HCT116 (cell line): Measurements from ENCODE around the gene PRKCH. TPM values are rescaled to one million over a fixed set of nuclear protein-coding genes. Genes with fewer than 3 reads are reported as not detected.

Experiments
- ATAC-seq: fragments of 200-7000 bp; cut with Tn5 transposase; 2 replicates; pipeline ENCODE4 v1.9.1; 2020; ENCODE audit warnings: mild to moderate bottlenecking, moderate library complexity
- BruUV-seq: library from RNA; stranded (reverse); fragments of 400-500 nt; replicated peaks from 2 replicates; lab custom pipeline; 2021; lab: Mats Ljungman, UMichigan
- CTCF ChIA-PET: fragments of 300-600 bp; sonication (Branson Sonifier 250); formaldehyde crosslinking; loops from one replicate; lab custom pipeline; 2021; ENCODE audit warnings: antibody characterized with exemption; lab: Charles Lee
- POLR2A ChIA-PET: fragments of 300-600, 350-600 bp; sonication (Branson Sonifier 250); formaldehyde crosslinking; loops from one replicate; lab custom pipeline; 2021; ENCODE audit warnings: antibody characterized with exemption; lab: Charles Lee
- RAD21 ChIA-PET, 2 experiments: fragments of 300-600 bp; sonication (Branson Sonifier 250); formaldehyde crosslinking; loops; one replicate each; lab custom pipeline; 2023; ENCODE audit warnings: low total read pairs in 2 of 2; ENCODE audit not compliant: uncharacterized antibody in 2 of 2, unreplicated experiment in 2 of 2, low non-redundant PET in 1 of 2; lab: Charles Lee
- DNase-seq: peaks from one replicate; pipeline ENCODE4 v3.0.0-alpha.2; 2010; ENCODE audit warnings: low read depth, low spot score
- H2AFZ ChIP-seq: fragments of 200-600 bp; shearing (Covaris generic), sonication (generic); 2 replicates; pipeline ENCODE4 v1.6.1; 2017; ENCODE audit warnings: low read depth, mixed run types, mixed read lengths, antibody characterized with exemption, low read length; ENCODE audit not compliant: poor library complexity, severe bottlenecking
- H3K27ac ChIP-seq: 2 replicates; pipeline ENCODE4 v1.5.1; 2012; ENCODE audit warnings: low read depth, low read length
- H3K27me3 ChIP-seq: fragments of 200-600 bp; sonication (generic); 2 replicates; pipeline ENCODE4 v1.6.1; 2016; ENCODE audit warnings: mixed run types, low read length, mixed read lengths; ENCODE audit not compliant: insufficient read depth
- H3K36me3 ChIP-seq, 2 experiments: fragments of 200-500 bp in 1 of 2; fragments of 200-600 bp in 1 of 2; sonication (Bioruptor generic) in 1 of 2; sonication (generic) in 1 of 2; 2 replicates each; pipeline versions ENCODE4 v1.5.1 to v1.6.1; 2014 to 2016; ENCODE audit warnings: low read length in 2 of 2, inconsistent platforms in 1 of 2, mixed read lengths in 1 of 2, mixed run types in 1 of 2; ENCODE audit not compliant: insufficient read depth in 2 of 2, control insufficient read depth in 1 of 2
- H3K4me1 ChIP-seq, 2 experiments: fragments of 200-600 bp in 1 of 2; sonication (generic) in 1 of 2; 2 replicates each; pipeline versions ENCODE4 v1.5.1 to v1.6.1; 2012 to 2017; ENCODE audit warnings: low read length in 2 of 2, inconsistent platforms in 1 of 2, mild to moderate bottlenecking in 1 of 2, mixed read lengths in 1 of 2, mixed run types in 1 of 2, moderate library complexity in 1 of 2; ENCODE audit not compliant: insufficient read depth in 2 of 2, control insufficient read depth in 1 of 2
- H3K4me2 ChIP-seq: fragments of 200-600 bp; sonication (generic); 2 replicates; pipeline ENCODE4 v1.6.1; 2017; ENCODE audit warnings: mixed run types, low read length, mixed read lengths
- H3K4me3 ChIP-seq, 2 experiments: fragments of 200-600 bp in 1 of 2; sonication (generic) in 1 of 2; replicated peaks in 1 of 2; 2 replicates each; pipeline ENCODE4 v1.5.1; 2011 to 2016; ENCODE audit warnings: low read length in 2 of 2, control low read depth in 1 of 2, low read depth in 1 of 2, mild to moderate bottlenecking in 1 of 2, mixed read lengths in 1 of 2, mixed run types in 1 of 2
- H3K79me2 ChIP-seq: fragments of 200-600 bp; sonication (generic); 2 replicates; pipeline ENCODE4 v1.6.1; 2017; ENCODE audit warnings: mild to moderate bottlenecking, mixed run types, low read length, moderate library complexity, mixed read lengths; ENCODE audit not compliant: insufficient read depth
- H3K9ac ChIP-seq: fragments of 200-600 bp; sonication (generic); 2 replicates; pipeline ENCODE4 v1.6.1; 2016; ENCODE audit warnings: low read length, mixed read lengths
- H3K9me2 ChIP-seq: fragments of 200-600 bp; sonication (generic), shearing (Covaris generic); 2 replicates; pipeline ENCODE4 v1.6.1; 2017; ENCODE audit warnings: mixed run types, mild to moderate bottlenecking, moderate library complexity; ENCODE audit not compliant: insufficient read depth
- H3K9me3 ChIP-seq, 2 experiments: fragments of 200-500 bp in 1 of 2; fragments of 200-600 bp in 1 of 2; sonication (Bioruptor generic) in 1 of 2; sonication (generic) in 1 of 2; 2 replicates each; pipeline ENCODE4 v1.6.1; 2014 to 2017; ENCODE audit warnings: low read length in 2 of 2, mixed read lengths in 2 of 2, inconsistent platforms in 1 of 2, low read depth in 1 of 2, mild to moderate bottlenecking in 1 of 2, mixed run types in 1 of 2, moderate library complexity in 1 of 2; ENCODE audit not compliant: control insufficient read depth in 1 of 2, insufficient read depth in 1 of 2
- H4K20me1 ChIP-seq: fragments of 200-600 bp; sonication (generic), shearing (Covaris generic); 2 replicates; pipeline ENCODE4 v1.6.1; 2017; ENCODE audit warnings: mixed run types, mild to moderate bottlenecking, moderate library complexity; ENCODE audit not compliant: insufficient read depth
- CEBPB ChIP-seq: IDR thresholded peaks from 2 replicates; pipeline ENCODE4 v1.6.1; 2012; ENCODE audit warnings: low read depth
- EGR1 ChIP-seq: IDR thresholded peaks from 2 replicates; pipeline ENCODE4 v1.6.1; 2012; ENCODE audit warnings: low read depth
- EZH2phosphoT487 ChIP-seq: fragments of 200-600 bp; IDR thresholded peaks from 2 replicates; pipeline ENCODE4 v1.6.1; 2018; ENCODE audit warnings: antibody characterized with exemption, borderline replicate concordance
- FOSL1 ChIP-seq: IDR thresholded peaks from 2 replicates; pipeline ENCODE4 v1.6.1; 2012; ENCODE audit warnings: low read depth
- JUND ChIP-seq: IDR thresholded peaks from 2 replicates; pipeline ENCODE4 v1.6.1; 2012
- POLR2A ChIP-seq: IDR thresholded peaks from 2 replicates; pipeline ENCODE4 v1.7.0; 2011; ENCODE audit warnings: borderline replicate concordance; ENCODE audit not compliant: insufficient read depth, insufficient read length; ENCODE audit errors: extremely low read depth
- RAD21 ChIP-seq: IDR thresholded peaks from 2 replicates; pipeline ENCODE4 v1.6.1; 2012; ENCODE audit warnings: low read depth, mild to moderate bottlenecking
- SIN3A ChIP-seq: IDR thresholded peaks from 2 replicates; pipeline ENCODE4 v1.6.1; 2012; ENCODE audit warnings: low read depth
- SP1 ChIP-seq: IDR thresholded peaks from 2 replicates; pipeline ENCODE4 v1.6.1; 2012; ENCODE audit warnings: low read depth
- SRF ChIP-seq: IDR thresholded peaks from 2 replicates; pipeline ENCODE4 v1.6.1; 2012; ENCODE audit warnings: low read depth
- TCF7L2 ChIP-seq: IDR thresholded peaks from 2 replicates; pipeline ENCODE4 v1.7.0; 2011; ENCODE audit warnings: borderline replicate concordance, inconsistent platforms; ENCODE audit not compliant: insufficient read depth, insufficient read length; ENCODE audit errors: extremely low read depth
- YY1 ChIP-seq: IDR thresholded peaks from 2 replicates; pipeline ENCODE4 v1.6.1; 2011; ENCODE audit warnings: low read length, low read depth, moderate library complexity, mild to moderate bottlenecking; ENCODE audit not compliant: insufficient replicate concordance; ENCODE audit errors: extremely low read depth
- ZNF274 ChIP-seq: fragments of 200-500 bp; sonication (Bioruptor generic); IDR thresholded peaks from 2 replicates; pipeline ENCODE4 v1.6.1; 2014; ENCODE audit warnings: mild to moderate bottlenecking, low read depth, low read length, inconsistent platforms
- intact Hi-C: fragments of 100-400 bp; cut with micrococcal nuclease; formaldehyde crosslinking; loops from 2 replicates; pipeline ENCODE4 v1.10.0; 2022
- total RNA-seq: library from RNA; stranded (reverse); gene quantifications from one replicate; pipeline ENCODE4 v1.2.1, GENCODE V29; 2021; ENCODE audit not compliant: unreplicated experiment
- TF ChIP-seq, protein P1 (sequence below): IDR thresholded peaks from 2 replicates; pipeline ENCODE4 v1.6.1; 2011; ENCODE audit warnings: mild to moderate bottlenecking, low read length, moderate library complexity; ENCODE audit not compliant: insufficient replicate concordance; ENCODE audit errors: extremely low read depth
- TF ChIP-seq, protein P2 (sequence below): IDR thresholded peaks from 2 replicates; pipeline ENCODE4 v1.6.1; 2012

PRKCH gene
- total RNA-seq, 1 experiment from 2014 or later = 16.6 TPM

DNA sequence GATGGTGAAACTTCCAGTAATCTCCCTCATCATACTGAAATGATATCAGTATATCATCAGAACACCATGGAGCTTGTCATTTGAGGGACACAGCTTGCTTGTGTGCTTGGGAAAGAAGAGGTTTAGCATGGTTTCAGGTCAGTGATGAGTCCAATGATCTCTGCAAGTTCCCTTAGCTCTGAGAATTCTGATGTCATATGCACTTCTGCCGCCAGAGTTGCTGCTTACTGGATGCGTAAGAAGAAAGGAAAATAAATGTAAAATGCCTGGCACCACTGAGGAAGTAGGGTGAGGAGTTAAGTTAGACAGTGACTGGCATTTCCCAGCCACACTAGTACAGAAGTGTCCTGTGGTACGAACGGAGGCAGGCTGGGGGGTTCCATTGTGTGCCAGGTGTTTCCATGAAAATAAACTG lies 22.6 kb downstream of the PRKCH start:
- TF ChIP-seq EGR1 (no peak), POLR2A (no peak), CEBPB (no peak)
- TF ChIP-seq, protein P1, sequence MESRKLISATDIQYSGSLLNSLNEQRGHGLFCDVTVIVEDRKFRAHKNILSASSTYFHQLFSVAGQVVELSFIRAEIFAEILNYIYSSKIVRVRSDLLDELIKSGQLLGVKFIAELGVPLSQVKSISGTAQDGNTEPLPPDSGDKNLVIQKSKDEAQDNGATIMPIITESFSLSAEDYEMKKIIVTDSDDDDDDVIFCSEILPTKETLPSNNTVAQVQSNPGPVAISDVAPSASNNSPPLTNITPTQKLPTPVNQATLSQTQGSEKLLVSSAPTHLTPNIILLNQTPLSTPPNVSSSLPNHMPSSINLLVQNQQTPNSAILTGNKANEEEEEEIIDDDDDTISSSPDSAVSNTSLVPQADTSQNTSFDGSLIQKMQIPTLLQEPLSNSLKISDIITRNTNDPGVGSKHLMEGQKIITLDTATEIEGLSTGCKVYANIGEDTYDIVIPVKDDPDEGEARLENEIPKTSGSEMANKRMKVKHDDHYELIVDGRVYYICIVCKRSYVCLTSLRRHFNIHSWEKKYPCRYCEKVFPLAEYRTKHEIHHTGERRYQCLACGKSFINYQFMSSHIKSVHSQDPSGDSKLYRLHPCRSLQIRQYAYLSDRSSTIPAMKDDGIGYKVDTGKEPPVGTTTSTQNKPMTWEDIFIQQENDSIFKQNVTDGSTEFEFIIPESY = no peak
- ATAC-seq (no peak), DNase-seq (no peak)
- CTCF ChIA-PET = no interaction called here
- intact Hi-C loops = no loop called here
- Histone ChIP-seq H2AFZ (no peak overlapping the region), H3K4me3 (no peak overlapping the region), H3K27me3 (no peaks in the 10 kb centered on the region), H3K9me2 (no peaks in the 10 kb centered on the region), H3K9ac (no peak overlapping the region), H3K27ac (no peak overlapping the region), H3K4me2 (no peak overlapping the region), H3K79me2 (peaks cover 10% of the 10 kb centered on the region; the same call in 1 of the 2 replicates), H3K9me3 (no peaks in the 10 kb centered on the region), H4K20me1 (no peaks in the 10 kb centered on the region), H3K36me3 (no peaks in the 10 kb centered on the region), H3K4me1 (peaks cover 5 to 11% of the 10 kb centered on the region in 2 experiments; a peak in 3 of 4 replicates)
- no TSS peak for BruUV-seq
- POLR2A ChIA-PET = no interaction called here
- RAD21 ChIA-PET = no interaction called here

DNA sequence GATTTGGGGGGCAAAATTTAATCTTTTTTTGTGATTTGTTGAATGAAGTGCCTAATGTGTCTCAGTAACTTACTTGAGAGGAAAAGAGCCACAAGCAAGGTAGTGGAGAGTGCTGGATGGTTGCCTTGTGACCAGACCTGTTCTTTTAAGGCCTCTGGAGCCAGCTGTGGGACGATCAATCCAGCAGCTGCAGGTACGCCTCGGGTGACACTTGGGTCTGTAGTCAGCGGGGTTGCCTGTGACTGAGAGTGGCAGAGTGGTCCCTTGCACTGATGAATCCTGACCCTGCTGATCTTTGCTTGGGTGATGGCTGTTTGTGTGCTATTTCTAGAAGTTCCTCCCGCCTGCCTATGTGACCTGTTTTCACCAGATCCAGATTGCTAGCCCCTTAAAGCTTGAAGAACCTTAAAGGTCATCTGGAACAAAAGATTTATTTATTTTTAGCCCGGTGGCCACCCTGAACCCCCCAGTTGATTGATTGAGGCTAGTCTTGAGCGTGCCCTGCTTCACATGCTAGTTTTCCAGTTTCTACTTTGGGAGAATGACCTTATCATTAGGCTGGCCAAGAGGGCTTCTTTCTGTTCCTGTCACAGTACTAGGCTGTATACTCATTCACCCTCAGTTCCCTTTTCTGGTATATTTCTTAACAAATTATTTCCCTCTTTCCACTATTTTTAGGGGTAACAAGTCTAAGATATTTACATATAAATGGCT lies 23.2 kb downstream of the PRKCH start:
- CTCF ChIA-PET = no interaction called here
- TF ChIP-seq RAD21 = no peak
- TF ChIP-seq FOSL1 = no peak
- TF ChIP-seq EGR1 = no peak
- TF ChIP-seq, protein P2, sequence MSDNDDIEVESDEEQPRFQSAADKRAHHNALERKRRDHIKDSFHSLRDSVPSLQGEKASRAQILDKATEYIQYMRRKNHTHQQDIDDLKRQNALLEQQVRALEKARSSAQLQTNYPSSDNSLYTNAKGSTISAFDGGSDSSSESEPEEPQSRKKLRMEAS = no peak
- no peak for TF ChIP-seq SIN3A
- no peak for TF ChIP-seq SRF
- TF ChIP-seq ZNF274 = no peak
- TF ChIP-seq SP1 = no peak
- TF ChIP-seq TCF7L2 = no peak
- TF ChIP-seq YY1 = no peak
- no peak for TF ChIP-seq EZH2phosphoT487
- TF ChIP-seq JUND = no peak
- no peak for ATAC-seq
- Histone ChIP-seq H3K27ac (no peak overlapping the region), H3K36me3 (no peaks in the 10 kb centered on the region), H3K9ac (no peak overlapping the region), H3K9me2 (no peaks in the 10 kb centered on the region), H3K4me2 (no peak overlapping the region), H3K4me3 (no peak overlapping the region), H3K4me1 (peaks cover 5 to 11% of the 10 kb centered on the region in 2 experiments; a peak in 3 of 4 replicates), H3K79me2 (peaks cover 9% of the 10 kb centered on the region; the same call in 1 of the 2 replicates), H4K20me1 (no peaks in the 10 kb centered on the region), H3K27me3 (no peaks in the 10 kb centered on the region), H2AFZ (no peak overlapping the region), H3K9me3 (no peaks in the 10 kb centered on the region)
- POLR2A ChIA-PET = no interaction called here
- BruUV-seq = no TSS peak
- intact Hi-C loops = no loop called here
- no peak for DNase-seq
- RAD21 ChIA-PET = no interaction called here
